ENCODE data around the gene TLDC2.

- TF ChIP-seq CTCF (IDR thresholded peaks at IDR 0.05) (no peak), POLR2A (IDR thresholded peaks at IDR 0.05) (no peak), POLR2AphosphoS5 (IDR thresholded peaks at IDR 0.05) (no peak)
Observed at GRCh38 chr20:36866164-36866563, 9.8 kb upstream of the TLDC2 start.
